Measurements from ENCODE around the gene SHBG.
"Not testable (repeated sequence)": the region's sequence is repeated elsewhere in the genome, so short reads cannot be mapped to it uniquely, and the experiment has no call there.

Gene SHBG

GRCh38 chr17:7636163-7636562 lies 6.2 kb downstream of the SHBG start:
- Histone ChIP-seq H3K4me1 (ENCODE audit: insufficient read depth, insufficient read length) (peaks cover 2% of the 10 kb centered on the region), H3K9ac (ENCODE audit: insufficient read length, low read depth) (peak overlapping the region; percentile 50), H3K9me3 (ENCODE audit: insufficient read depth, low read length) (no peaks in the 10 kb centered on the region), H3K4me3 (ENCODE audit: insufficient read length, low read depth) (no peak overlapping the region), H3K36me3 (ENCODE audit: insufficient read depth, insufficient read length, low read length) (no peaks in the 10 kb centered on the region), H3K27me3 (ENCODE audit: insufficient read depth, insufficient read length) (no peaks in the 10 kb centered on the region)
- TF ChIP-seq SUZ12 (IDR thresholded peaks at IDR 0.05; ENCODE audit: extremely low read depth, insufficient read depth, insufficient read length) (no peak), YY1 (IDR thresholded peaks at IDR 0.05; ENCODE audit: insufficient read depth, insufficient read length) (no peak), ZNF274 (IDR thresholded peaks at IDR 0.05; ENCODE audit: low read depth, low read length) (no peak)
- no peak for DNase-seq (ENCODE audit: low read depth, low spot score)

- TF ChIP-seq YY1 (IDR thresholded peaks at IDR 0.05; ENCODE audit: insufficient read depth, insufficient read length) (no peak), SUZ12 (IDR thresholded peaks at IDR 0.05; ENCODE audit: extremely low read depth, insufficient read depth, insufficient read length) (no peak), ZNF274 (IDR thresholded peaks at IDR 0.05; ENCODE audit: low read depth, low read length) (no peak)
- H3K4me3 ChIP-seq (ENCODE audit: insufficient read length, low read depth): no peak overlapping the region
- no peaks in the 10 kb centered on the region for H3K36me3 ChIP-seq (ENCODE audit: insufficient read depth, insufficient read length, low read length)
- no peak overlapping the region for H3K9ac ChIP-seq (ENCODE audit: insufficient read length, low read depth)
- no peak for DNase-seq (ENCODE audit: low read depth, low spot score)
- no peaks in the 10 kb centered on the region for H3K4me1 ChIP-seq (ENCODE audit: insufficient read depth, insufficient read length)
- no peaks in the 10 kb centered on the region for H3K9me3 ChIP-seq (ENCODE audit: insufficient read depth, low read length)
- H3K27me3 ChIP-seq (ENCODE audit: insufficient read depth, insufficient read length): no peaks in the 10 kb centered on the region
These were observed 10.8 kb downstream of the SHBG start for GRCh38 chr17:7640783-7641182.

GRCh38 chr17:7641635-7642034 lies 11.7 kb downstream of the SHBG start:
- not testable (repeated sequence) for DNase-seq (ENCODE audit: low read depth, low spot score); H3K9me3 ChIP-seq (ENCODE audit: insufficient read depth, low read length); H3K9ac ChIP-seq (ENCODE audit: insufficient read length, low read depth); H3K4me1 ChIP-seq (ENCODE audit: insufficient read depth, insufficient read length); H3K27me3 ChIP-seq (ENCODE audit: insufficient read depth, insufficient read length); H3K4me3 ChIP-seq (ENCODE audit: insufficient read length, low read depth); H3K36me3 ChIP-seq (ENCODE audit: insufficient read depth, insufficient read length, low read length)

- no peaks in the 10 kb centered on the region for H3K9me3 ChIP-seq (ENCODE audit: insufficient read depth, low read length)
- no peak for TF ChIP-seq YY1 (IDR thresholded peaks at IDR 0.05; ENCODE audit: insufficient read depth, insufficient read length)
- H3K36me3 ChIP-seq (ENCODE audit: insufficient read depth, insufficient read length, low read length): no peaks in the 10 kb centered on the region
- DNase-seq (ENCODE audit: low read depth, low spot score): no peak
- H3K4me1 ChIP-seq (ENCODE audit: insufficient read depth, insufficient read length): no peaks in the 10 kb centered on the region
- no peak overlapping the region for H3K9ac ChIP-seq (ENCODE audit: insufficient read length, low read depth)
- no peak overlapping the region for H3K4me3 ChIP-seq (ENCODE audit: insufficient read length, low read depth)
- H3K27me3 ChIP-seq (ENCODE audit: insufficient read depth, insufficient read length): no peaks in the 10 kb centered on the region
These were observed 14.8 kb downstream of the SHBG start for GRCh38 chr17:7644775-7645174.

- no peak for TF ChIP-seq SUZ12 (IDR thresholded peaks at IDR 0.05; ENCODE audit: extremely low read depth, insufficient read depth, insufficient read length)
- DNase-seq (ENCODE audit: low read depth, low spot score): no peak
- no peak overlapping the region for H3K4me3 ChIP-seq (ENCODE audit: insufficient read length, low read depth)
- H3K9ac ChIP-seq (ENCODE audit: insufficient read length, low read depth): no peak overlapping the region
- no peaks in the 10 kb centered on the region for H3K9me3 ChIP-seq (ENCODE audit: insufficient read depth, low read length)
- peaks cover 3% of the 10 kb centered on the region for H3K4me1 ChIP-seq (ENCODE audit: insufficient read depth, insufficient read length)
- H3K36me3 ChIP-seq (ENCODE audit: insufficient read depth, insufficient read length, low read length): no peaks in the 10 kb centered on the region
- peaks cover 6% of the 10 kb centered on the region for H3K27me3 ChIP-seq (ENCODE audit: insufficient read depth, insufficient read length)
These were observed 16.5 kb downstream of the SHBG start for GRCh38 chr17:7646457-7646856.

- Histone ChIP-seq H3K4me3 (ENCODE audit: insufficient read length, low read depth) (no peak overlapping the region), H3K27me3 (ENCODE audit: insufficient read depth, insufficient read length) (peaks cover 11% of the 10 kb centered on the region), H3K9me3 (ENCODE audit: insufficient read depth, low read length) (no peaks in the 10 kb centered on the region), H3K36me3 (ENCODE audit: insufficient read depth, insufficient read length, low read length) (no peaks in the 10 kb centered on the region), H3K9ac (ENCODE audit: insufficient read length, low read depth) (no peak overlapping the region), H3K4me1 (ENCODE audit: insufficient read depth, insufficient read length) (peaks cover 4% of the 10 kb centered on the region)
- no peak for DNase-seq (ENCODE audit: low read depth, low spot score)
- no peak for TF ChIP-seq SUZ12 (IDR thresholded peaks at IDR 0.05; ENCODE audit: extremely low read depth, insufficient read depth, insufficient read length)
- no peak for TF ChIP-seq ZNF274 (IDR thresholded peaks at IDR 0.05; ENCODE audit: low read depth, low read length)
- no peak for TF ChIP-seq YY1 (IDR thresholded peaks at IDR 0.05; ENCODE audit: insufficient read depth, insufficient read length)
These were observed 17.1 kb downstream of the SHBG start for GRCh38 chr17:7647018-7647417.

- Histone ChIP-seq H3K4me1 (ENCODE audit: insufficient read depth, insufficient read length) (peaks cover 9% of the 10 kb centered on the region), H3K9me3 (ENCODE audit: insufficient read depth, low read length) (no peaks in the 10 kb centered on the region), H3K27me3 (ENCODE audit: insufficient read depth, insufficient read length) (peaks cover 22% of the 10 kb centered on the region), H3K9ac (ENCODE audit: insufficient read length, low read depth) (peak within 1 kb of the TSS; percentile 74), H3K36me3 (ENCODE audit: insufficient read depth, insufficient read length, low read length) (no peaks in the 10 kb centered on the region), H3K4me3 (ENCODE audit: insufficient read length, low read depth) (peak within 1 kb of the TSS; percentile 59)
- DNase-seq (ENCODE audit: low read depth, low spot score): peak; percentile 74
- TF ChIP-seq ZNF274 (IDR thresholded peaks at IDR 0.05; ENCODE audit: low read depth, low read length) (no peak), SUZ12 (IDR thresholded peaks at IDR 0.05; ENCODE audit: extremely low read depth, insufficient read depth, insufficient read length) (no peak), YY1 (IDR thresholded peaks at IDR 0.05; ENCODE audit: insufficient read depth, insufficient read length) (no peak)
These were observed 20.7 kb downstream of the SHBG start, which contains the start of gene ATP1B2 for GRCh38 chr17:7650509-7651096. Gene ATP1B2, plus strand, starts transcription at chr17:7650926. Its CDS starts 593 bp downstream, at chr17:7651519.
